ENCODE results near the gene RFFL. TPM values are rescaled to one million over a fixed set of nuclear protein-coding genes. Genes with fewer than 3 reads are reported as not detected.

RFFL gene
- total and polyA plus RNA-seq, 9 of the 15 experiments (the other 6 are each of a cell fraction or from before 2014, with no cell fraction given), result 3.4 to 18.1 (median 12.8) TPM

DNA sequence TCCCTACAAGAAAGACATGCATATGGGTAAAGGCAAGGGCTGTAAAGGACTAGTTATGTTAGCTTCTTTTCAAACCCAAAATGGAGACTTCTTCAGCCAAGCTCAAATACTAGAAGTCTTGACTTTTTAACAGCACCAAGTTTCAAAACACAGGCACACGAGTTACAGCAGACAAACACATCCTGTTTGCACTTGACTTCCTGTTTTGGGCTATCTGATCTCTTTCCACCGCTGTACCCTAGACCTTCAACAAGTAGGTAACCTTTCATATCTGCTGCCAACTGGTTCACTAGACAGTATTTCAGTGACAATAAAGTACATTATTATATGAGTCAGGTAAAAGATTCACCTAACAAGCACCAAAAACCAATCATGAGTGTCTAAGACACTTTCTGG lies 12.3 kb downstream of the RFFL start (continued):
- TF ChIP-seq, protein P1, sequence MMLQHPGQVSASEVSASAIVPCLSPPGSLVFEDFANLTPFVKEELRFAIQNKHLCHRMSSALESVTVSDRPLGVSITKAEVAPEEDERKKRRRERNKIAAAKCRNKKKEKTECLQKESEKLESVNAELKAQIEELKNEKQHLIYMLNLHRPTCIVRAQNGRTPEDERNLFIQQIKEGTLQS (IDR thresholded peaks at IDR 0.05), result no peak
- TF ChIP-seq, protein P1 (CRISPR knock-in tag; conservative IDR thresholded peaks at IDR 0.05), result no peak
- no peak for TF ChIP-seq TEAD4 (IDR thresholded peaks at IDR 0.05; ENCODE audit: low read length)
- no peak for TF ChIP-seq TEAD4 (CRISPR knock-in tag; IDR thresholded peaks at IDR 0.05; ENCODE audit: borderline replicate concordance)
- TF ChIP-seq, protein P2, sequence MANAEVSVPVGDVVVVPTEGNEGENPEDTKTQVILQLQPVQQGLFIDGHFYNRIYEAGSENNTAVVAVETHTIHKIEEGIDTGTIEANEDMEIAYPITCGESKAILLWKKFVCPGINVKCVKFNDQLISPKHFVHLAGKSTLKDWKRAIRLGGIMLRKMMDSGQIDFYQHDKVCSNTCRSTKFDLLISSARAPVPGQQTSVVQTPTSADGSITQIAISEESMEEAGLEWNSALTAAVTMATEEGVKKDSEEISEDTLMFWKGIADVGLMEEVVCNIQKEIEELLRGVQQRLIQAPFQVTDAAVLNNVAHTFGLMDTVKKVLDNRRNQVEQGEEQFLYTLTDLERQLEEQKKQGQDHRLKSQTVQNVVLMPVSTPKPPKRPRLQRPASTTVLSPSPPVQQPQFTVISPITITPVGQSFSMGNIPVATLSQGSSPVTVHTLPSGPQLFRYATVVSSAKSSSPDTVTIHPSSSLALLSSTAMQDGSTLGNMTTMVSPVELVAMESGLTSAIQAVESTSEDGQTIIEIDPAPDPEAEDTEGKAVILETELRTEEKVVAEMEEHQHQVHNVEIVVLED (CRISPR knock-in tag; IDR thresholded peaks at IDR 0.05), result no peak
- TF ChIP-seq GABPB2 (CRISPR knock-in tag; conservative IDR thresholded peaks at IDR 0.05), result no peak
- no peak for TF ChIP-seq SAFB2 (IDR thresholded peaks at IDR 0.05; ENCODE audit: borderline replicate concordance, low read depth, low read length, severe bottlenecking)
- TF ChIP-seq, protein P3, sequence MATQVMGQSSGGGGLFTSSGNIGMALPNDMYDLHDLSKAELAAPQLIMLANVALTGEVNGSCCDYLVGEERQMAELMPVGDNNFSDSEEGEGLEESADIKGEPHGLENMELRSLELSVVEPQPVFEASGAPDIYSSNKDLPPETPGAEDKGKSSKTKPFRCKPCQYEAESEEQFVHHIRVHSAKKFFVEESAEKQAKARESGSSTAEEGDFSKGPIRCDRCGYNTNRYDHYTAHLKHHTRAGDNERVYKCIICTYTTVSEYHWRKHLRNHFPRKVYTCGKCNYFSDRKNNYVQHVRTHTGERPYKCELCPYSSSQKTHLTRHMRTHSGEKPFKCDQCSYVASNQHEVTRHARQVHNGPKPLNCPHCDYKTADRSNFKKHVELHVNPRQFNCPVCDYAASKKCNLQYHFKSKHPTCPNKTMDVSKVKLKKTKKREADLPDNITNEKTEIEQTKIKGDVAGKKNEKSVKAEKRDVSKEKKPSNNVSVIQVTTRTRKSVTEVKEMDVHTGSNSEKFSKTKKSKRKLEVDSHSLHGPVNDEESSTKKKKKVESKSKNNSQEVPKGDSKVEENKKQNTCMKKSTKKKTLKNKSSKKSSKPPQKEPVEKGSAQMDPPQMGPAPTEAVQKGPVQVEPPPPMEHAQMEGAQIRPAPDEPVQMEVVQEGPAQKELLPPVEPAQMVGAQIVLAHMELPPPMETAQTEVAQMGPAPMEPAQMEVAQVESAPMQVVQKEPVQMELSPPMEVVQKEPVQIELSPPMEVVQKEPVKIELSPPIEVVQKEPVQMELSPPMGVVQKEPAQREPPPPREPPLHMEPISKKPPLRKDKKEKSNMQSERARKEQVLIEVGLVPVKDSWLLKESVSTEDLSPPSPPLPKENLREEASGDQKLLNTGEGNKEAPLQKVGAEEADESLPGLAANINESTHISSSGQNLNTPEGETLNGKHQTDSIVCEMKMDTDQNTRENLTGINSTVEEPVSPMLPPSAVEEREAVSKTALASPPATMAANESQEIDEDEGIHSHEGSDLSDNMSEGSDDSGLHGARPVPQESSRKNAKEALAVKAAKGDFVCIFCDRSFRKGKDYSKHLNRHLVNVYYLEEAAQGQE (IDR thresholded peaks at IDR 0.05; ENCODE audit: borderline replicate concordance), result no peak
- TF ChIP-seq, protein P3 (CRISPR knock-in tag; IDR thresholded peaks at IDR 0.05; ENCODE audit: low read depth), result no peak
- TF ChIP-seq CHCHD3 (CRISPR knock-in tag; IDR thresholded peaks at IDR 0.05), result no peak
- TF ChIP-seq ZNF124 (CRISPR knock-in tag; IDR thresholded peaks at IDR 0.05), result no peak
- TF ChIP-seq POLR3A (IDR thresholded peaks at IDR 0.05; ENCODE audit: borderline replicate concordance, extremely low read depth, insufficient read depth, insufficient read length), result no peak
- TF ChIP-seq RBBP5 (IDR thresholded peaks at IDR 0.05; ENCODE audit: borderline replicate concordance, insufficient read depth, low read length, poor library complexity, severe bottlenecking), result no peak
- no peak for TF ChIP-seq TAF7 (tag; IDR thresholded peaks at IDR 0.05)
- no peak for TF ChIP-seq ZNF23 (CRISPR knock-in tag; IDR thresholded peaks at IDR 0.05)
- no peak for TF ChIP-seq TOE1 (IDR thresholded peaks at IDR 0.05; ENCODE audit: borderline replicate concordance)
- TF ChIP-seq TOE1 (CRISPR knock-in tag; IDR thresholded peaks at IDR 0.05; ENCODE audit: borderline replicate concordance, low read depth), result no peak
- TF ChIP-seq EZH2 (IDR thresholded peaks at IDR 0.05; ENCODE audit: borderline replicate concordance, low read depth, low read length), result no peak
- TF ChIP-seq ZC3H8 (IDR thresholded peaks at IDR 0.05), result no peak

Data from K562 (cell line).